PC-9 (cell line): ENCODE data around the gene LRRC27. TPM values are rescaled to one million over a fixed set of nuclear protein-coding genes. Genes with fewer than 3 reads are reported as not detected.

ENCODE experiments used
- BruUV-seq: library from RNA; stranded (reverse); fragments of 400-500 nt; replicated peaks from 2 replicates; lab custom pipeline; 2021; lab: Mats Ljungman, UMichigan
- CTCF ChIA-PET: fragments of 300-600 bp; sonication (Branson Sonifier 250); formaldehyde crosslinking; loops from one replicate; lab custom pipeline; 2022; ENCODE audit warnings: antibody characterized with exemption; lab: Charles Lee
- POLR2A ChIA-PET: fragments of 300-600 bp; sonication (Branson Sonifier 250); formaldehyde crosslinking; loops from one replicate; lab custom pipeline; 2022; ENCODE audit warnings: antibody characterized with exemption; ENCODE audit not compliant: unreplicated experiment; lab: Charles Lee
- DNase-seq, 2 experiments: peaks; one replicate each; pipeline versions ENCODE4 v3.0.0 to v3.0.0-alpha.2; 2015 to 2022; ENCODE audit warnings: mixed read lengths in 1 of 2
- H2AFZ ChIP-seq: fragments of 200-600 bp; sonication (generic); 2 replicates; pipeline ENCODE4 v1.8.1; 2017; ENCODE audit warnings: antibody characterized with exemption
- H3F3A ChIP-seq: fragments of 200-600 bp; sonication (generic); 2 replicates; pipeline ENCODE4 v1.8.1; 2017; ENCODE audit warnings: antibody characterized with exemption, mild to moderate bottlenecking, low read depth; ENCODE audit not compliant: insufficient read depth
- H3K27ac ChIP-seq: fragments of 200-600 bp; sonication (generic); 2 replicates; pipeline ENCODE4 v1.6.1; 2016; ENCODE audit warnings: mixed run types
- H3K27me3 ChIP-seq: fragments of 200-600 bp; sonication (generic); 2 replicates; pipeline ENCODE4 v1.6.1; 2016; ENCODE audit warnings: low read depth, mixed run types; ENCODE audit not compliant: insufficient read depth
- H3K36me3 ChIP-seq: fragments of 200-600 bp; sonication (generic); 2 replicates; pipeline ENCODE4 v1.6.1; 2016; ENCODE audit warnings: low read depth, mixed run types
- H3K4me1 ChIP-seq: fragments of 200-600 bp; sonication (generic); replicated peaks from 2 replicates; pipeline ENCODE4 v1.6.1; 2016; ENCODE audit warnings: mixed run types; ENCODE audit not compliant: insufficient read depth
- H3K4me2 ChIP-seq: fragments of 200-600 bp; sonication (generic); 2 replicates; pipeline ENCODE4 v1.6.1; 2017; ENCODE audit warnings: mixed run types
- H3K4me3 ChIP-seq: fragments of 200-600 bp; sonication (generic); 2 replicates; pipeline ENCODE4 v1.6.1; 2016; ENCODE audit warnings: mixed run types
- H3K79me2 ChIP-seq: fragments of 200-600 bp; sonication (generic); 2 replicates; pipeline ENCODE4 v1.6.1; 2017; ENCODE audit warnings: low read depth, mixed run types
- H3K9me2 ChIP-seq: fragments of 200-600 bp; sonication (generic); 2 replicates; pipeline ENCODE4 v1.8.1; 2017; ENCODE audit warnings: mild to moderate bottlenecking; ENCODE audit not compliant: insufficient read depth
- H3K9me3 ChIP-seq: fragments of 200-600 bp; sonication (generic); 2 replicates; pipeline ENCODE4 v1.8.1; 2016; ENCODE audit warnings: low read depth; ENCODE audit not compliant: insufficient read depth
- H4K20me1 ChIP-seq: fragments of 200-600 bp; sonication (generic); 2 replicates; pipeline ENCODE4 v1.8.1; 2017; ENCODE audit not compliant: insufficient read depth
- EZH2 ChIP-seq: fragments of 200-600 bp; sonication (generic); IDR thresholded peaks from 2 replicates; pipeline ENCODE4 v1.8.0; 2017; ENCODE audit warnings: antibody characterized with exemption, low read depth
- intact Hi-C: fragments of 100-400 bp; cut with micrococcal nuclease; formaldehyde crosslinking; loops from one replicate; pipeline ENCODE4 v1.10.0; 2022; ENCODE audit not compliant: unreplicated experiment
- total RNA-seq: library from RNA; stranded (reverse); gene quantifications from 2 replicates; pipeline ENCODE4 v1.2.3, GENCODE V29; 2021
- TF ChIP-seq, protein P1 (sequence below): fragments of 200-600 bp; sonication (generic); conservative IDR thresholded peaks from 2 replicates; pipeline ENCODE4 v1.6.1; 2017; ENCODE audit warnings: mixed run types, antibody characterized with exemption, mild to moderate bottlenecking, moderate library complexity

The LRRC27 gene
- total RNA-seq, 1 experiment from 2014 or later: 10.0 TPM

DNA sequence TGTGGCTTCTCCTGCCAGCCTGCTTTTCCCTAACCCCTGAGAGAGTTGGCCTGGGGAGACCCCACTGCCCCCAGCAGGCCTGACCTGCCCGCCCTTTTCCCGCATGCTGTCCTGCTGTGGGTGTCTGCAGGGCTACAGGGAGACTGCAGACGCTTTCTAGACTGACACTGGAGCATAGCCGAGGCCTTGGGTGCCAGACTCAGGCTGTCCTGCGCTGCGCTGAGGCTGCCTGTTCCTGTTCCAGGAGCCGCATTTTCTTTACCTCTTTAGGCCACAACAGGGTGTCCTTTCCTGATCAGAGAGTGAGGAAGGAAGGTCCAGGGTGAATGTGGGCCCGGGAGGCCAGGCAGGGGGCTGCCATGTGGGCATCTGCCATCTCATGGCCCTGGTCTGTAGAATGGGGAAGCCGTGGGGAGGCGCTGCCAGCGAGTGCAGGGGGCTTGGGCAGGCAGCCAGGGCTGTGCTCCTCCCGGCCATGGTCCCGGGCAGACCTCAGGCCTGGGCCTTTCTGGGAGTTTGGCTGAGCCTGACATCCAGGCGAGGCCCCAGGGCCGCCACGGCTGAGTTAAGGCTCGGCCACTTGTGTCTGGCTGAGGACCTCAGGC, 68.7 kb downstream of the LRRC27 start:
- Histone ChIP-seq H2AFZ (no peak overlapping the region), H3K9me3 (no peaks in the 10 kb centered on the region), H3K9me2 (no peaks in the 10 kb centered on the region), H3K27me3 (no peaks in the 10 kb centered on the region), H3K4me2 (no peak overlapping the region), H3K4me3 (no peak overlapping the region), H3K27ac (no peak overlapping the region), H3K36me3 (no peaks in the 10 kb centered on the region), H3K79me2 (peaks cover 53% of the 10 kb centered on the region), H3F3A (no peaks in the 10 kb centered on the region), H3K4me1 (peaks cover 35% of the 10 kb centered on the region), H4K20me1 (no peaks in the 10 kb centered on the region)
- ChIA-PET CTCF (no interaction called here), POLR2A (no interaction called here)
- TF ChIP-seq EZH2: no peak
- TF ChIP-seq, protein P1, sequence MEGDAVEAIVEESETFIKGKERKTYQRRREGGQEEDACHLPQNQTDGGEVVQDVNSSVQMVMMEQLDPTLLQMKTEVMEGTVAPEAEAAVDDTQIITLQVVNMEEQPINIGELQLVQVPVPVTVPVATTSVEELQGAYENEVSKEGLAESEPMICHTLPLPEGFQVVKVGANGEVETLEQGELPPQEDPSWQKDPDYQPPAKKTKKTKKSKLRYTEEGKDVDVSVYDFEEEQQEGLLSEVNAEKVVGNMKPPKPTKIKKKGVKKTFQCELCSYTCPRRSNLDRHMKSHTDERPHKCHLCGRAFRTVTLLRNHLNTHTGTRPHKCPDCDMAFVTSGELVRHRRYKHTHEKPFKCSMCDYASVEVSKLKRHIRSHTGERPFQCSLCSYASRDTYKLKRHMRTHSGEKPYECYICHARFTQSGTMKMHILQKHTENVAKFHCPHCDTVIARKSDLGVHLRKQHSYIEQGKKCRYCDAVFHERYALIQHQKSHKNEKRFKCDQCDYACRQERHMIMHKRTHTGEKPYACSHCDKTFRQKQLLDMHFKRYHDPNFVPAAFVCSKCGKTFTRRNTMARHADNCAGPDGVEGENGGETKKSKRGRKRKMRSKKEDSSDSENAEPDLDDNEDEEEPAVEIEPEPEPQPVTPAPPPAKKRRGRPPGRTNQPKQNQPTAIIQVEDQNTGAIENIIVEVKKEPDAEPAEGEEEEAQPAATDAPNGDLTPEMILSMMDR: no peak
- BruUV-seq: no TSS peak
- DNase-seq: no peak
- intact Hi-C loops: no loop called here

DNA sequence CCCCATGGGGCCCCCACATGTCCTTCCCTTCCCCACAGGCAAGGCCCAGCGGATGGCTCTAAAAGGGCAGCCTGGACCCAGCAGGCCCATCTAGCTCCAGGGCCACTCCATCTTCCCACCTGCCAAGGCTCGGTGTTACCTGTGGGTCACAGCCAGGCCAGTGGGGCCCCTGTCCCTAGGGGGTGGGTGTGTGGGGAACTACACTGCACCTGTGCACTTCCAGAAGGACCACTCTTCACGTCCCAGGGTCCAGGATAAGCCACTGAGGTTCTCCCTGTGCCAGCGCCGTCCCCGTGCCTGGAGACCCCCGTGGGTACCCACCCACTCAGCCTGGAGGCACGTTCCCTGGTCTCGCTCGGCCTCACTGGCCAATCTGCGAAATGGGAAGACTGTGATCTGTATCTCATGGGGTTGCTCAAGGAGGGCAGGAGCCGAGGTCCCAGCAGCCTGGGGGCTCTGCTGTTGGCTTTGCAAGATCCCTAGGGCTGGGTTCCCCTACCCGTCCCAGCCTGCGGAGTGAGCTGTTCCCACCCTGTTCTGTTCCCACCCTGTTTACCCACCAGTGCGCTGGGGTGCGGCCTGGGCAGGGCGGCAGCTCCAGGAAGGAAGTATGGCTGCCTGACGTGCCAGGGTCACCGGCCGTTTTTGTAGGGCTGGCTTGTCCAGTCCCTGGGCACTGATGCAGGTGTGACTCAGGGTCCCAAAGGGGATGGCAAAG, 69.6 kb downstream of the LRRC27 start:
- TF ChIP-seq EZH2: no peak
- no peak overlapping the region for H3K4me2 ChIP-seq
- no peak for DNase-seq
- no peaks in the 10 kb centered on the region for H4K20me1 ChIP-seq
- no peak overlapping the region for H3K4me3 ChIP-seq
- no peaks in the 10 kb centered on the region for H3K27me3 ChIP-seq
- H3K9me2 ChIP-seq: no peaks in the 10 kb centered on the region
- peaks cover 37% of the 10 kb centered on the region for H3K4me1 ChIP-seq
- no TSS peak for BruUV-seq
- POLR2A ChIA-PET: interaction anchor here (0.7 kb wide), 1 partner anchor 18 kb away, joined by 5 read pairs; no protein-coding TSS in a partner anchor
- no peaks in the 10 kb centered on the region for H3F3A ChIP-seq
- H3K27ac ChIP-seq: no peak overlapping the region
- H3K79me2 ChIP-seq: peaks cover 53% of the 10 kb centered on the region
- CTCF ChIA-PET: no interaction called here
- no peaks in the 10 kb centered on the region for H3K36me3 ChIP-seq
- no peaks in the 10 kb centered on the region for H3K9me3 ChIP-seq
- no peak overlapping the region for H2AFZ ChIP-seq
- intact Hi-C loops: no loop called here

DNA sequence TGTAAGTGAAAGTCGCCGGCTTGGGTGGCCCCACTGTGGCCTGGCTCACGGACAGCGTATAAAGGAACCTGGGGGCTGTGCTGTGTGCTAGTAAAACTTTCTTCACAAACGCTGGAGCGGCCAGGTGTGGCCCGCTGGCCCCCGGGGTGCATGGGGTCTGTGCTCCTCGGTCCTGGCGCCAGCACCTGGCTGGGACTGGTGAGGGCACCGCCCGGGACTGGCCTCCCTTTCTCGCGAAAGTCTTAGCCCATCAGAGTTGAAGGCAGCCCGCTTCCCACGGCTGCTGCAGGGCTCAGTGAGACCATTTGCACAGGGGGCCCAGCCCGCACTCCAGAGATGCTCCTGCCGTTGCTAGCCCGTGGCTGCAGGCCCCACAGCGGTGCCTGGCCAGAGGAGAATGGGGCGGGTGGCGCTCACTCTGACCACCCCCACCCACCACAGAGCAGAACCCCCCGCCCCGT, 70.8 kb downstream of the LRRC27 start:
- Histone ChIP-seq H3K27ac (no peak overlapping the region), H3K36me3 (no peaks in the 10 kb centered on the region), H3K4me1 (peaks cover 49% of the 10 kb centered on the region), H3K4me2 (no peak overlapping the region), H3K9me3 (no peaks in the 10 kb centered on the region), H3K27me3 (no peaks in the 10 kb centered on the region), H3K9me2 (no peaks in the 10 kb centered on the region), H4K20me1 (no peaks in the 10 kb centered on the region), H3K4me3 (no peak overlapping the region), H3K79me2 (peaks cover 50% of the 10 kb centered on the region), H3F3A (peaks cover 5% of the 10 kb centered on the region; the same call in 1 of the 2 replicates), H2AFZ (no peak overlapping the region)
- ChIA-PET POLR2A (interaction anchor here (0.6 kb wide), 1 partner anchor 44 kb away, joined by 6 read pairs; no protein-coding TSS in a partner anchor), CTCF (no interaction called here)
- intact Hi-C loops: no loop called here
- no peak for DNase-seq
- BruUV-seq: no TSS peak
- TF ChIP-seq, protein P1: no peak
- TF ChIP-seq EZH2: no peak
